Measurements from ENCODE around the gene MED10. TPM values are rescaled to one million over a fixed set of nuclear protein-coding genes. Genes with fewer than 3 reads are reported as not detected.
A peak's percentile ranks its signal among the peaks of the same experiment; 100 is the strongest.

Gene MED10
- total and polyA plus RNA-seq, 2 experiments from 2014 or later = 16.0 to 58.1 TPM

DNA sequence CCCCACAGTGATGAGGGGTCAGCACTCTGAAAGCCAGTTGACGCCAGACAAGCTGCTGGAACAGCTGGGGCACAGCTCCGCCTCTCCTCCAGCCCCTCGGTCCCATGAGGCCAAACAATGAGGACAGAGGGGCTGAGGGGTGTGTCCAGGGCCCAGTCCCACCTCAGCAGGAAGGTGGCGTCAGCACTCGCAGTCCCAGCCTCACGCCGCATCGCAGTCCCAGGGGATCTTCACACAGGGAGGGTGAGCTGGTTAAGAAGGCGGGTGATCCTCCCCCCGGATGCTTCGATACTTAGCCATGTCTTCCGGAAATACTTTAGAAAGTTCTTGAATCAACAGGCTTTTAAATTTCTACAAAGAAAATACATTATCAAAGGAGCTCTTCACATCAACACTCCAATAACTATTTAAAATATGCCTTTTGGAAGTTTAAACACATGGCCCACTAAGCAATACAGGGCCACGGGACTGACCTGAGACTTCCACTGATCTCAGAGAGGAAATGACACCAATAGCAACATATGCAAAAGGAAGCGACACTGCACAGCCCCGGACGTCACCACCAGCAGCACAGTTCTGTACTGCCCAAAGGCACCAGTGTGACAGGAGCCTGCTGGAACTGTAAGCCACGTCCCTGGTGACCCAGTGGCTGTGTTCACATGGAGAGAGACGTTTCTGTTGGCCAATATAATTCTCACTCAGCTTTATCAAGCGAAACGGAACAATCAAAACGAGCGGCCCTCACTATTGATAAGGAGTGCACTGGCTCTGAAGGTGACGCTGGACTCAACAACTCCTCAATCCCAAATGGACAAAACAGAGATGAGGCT is 5.9 kb downstream of the MED10 start:
- no peaks in the 10 kb centered on the region for H3K27me3 ChIP-seq (ENCODE audit: insufficient read depth)
- TF ChIP-seq POLR2AphosphoS5 (IDR thresholded peaks at IDR 0.05; ENCODE audit: low read depth) (no peak), STAT1 (IDR thresholded peaks at IDR 0.05; ENCODE audit: unreplicated experiment) (no peak), ZNF114 (CRISPR knock-in tag; IDR thresholded peaks at IDR 0.05) (no peak), JUNB (IDR thresholded peaks at IDR 0.05; ENCODE audit: unreplicated experiment) (no peak), REST (IDR thresholded peaks at IDR 0.05; ENCODE audit: unreplicated experiment) (no peak), NANOG (IDR thresholded peaks at IDR 0.05; ENCODE audit: borderline replicate concordance) (no peak), EZH2phosphoT487 (IDR thresholded peaks at IDR 0.05; ENCODE audit: unreplicated experiment) (no peak), EZH2 (IDR thresholded peaks at IDR 0.05; ENCODE audit: low read depth, unreplicated experiment) (no peak)
- TF ChIP-seq, protein P1, sequence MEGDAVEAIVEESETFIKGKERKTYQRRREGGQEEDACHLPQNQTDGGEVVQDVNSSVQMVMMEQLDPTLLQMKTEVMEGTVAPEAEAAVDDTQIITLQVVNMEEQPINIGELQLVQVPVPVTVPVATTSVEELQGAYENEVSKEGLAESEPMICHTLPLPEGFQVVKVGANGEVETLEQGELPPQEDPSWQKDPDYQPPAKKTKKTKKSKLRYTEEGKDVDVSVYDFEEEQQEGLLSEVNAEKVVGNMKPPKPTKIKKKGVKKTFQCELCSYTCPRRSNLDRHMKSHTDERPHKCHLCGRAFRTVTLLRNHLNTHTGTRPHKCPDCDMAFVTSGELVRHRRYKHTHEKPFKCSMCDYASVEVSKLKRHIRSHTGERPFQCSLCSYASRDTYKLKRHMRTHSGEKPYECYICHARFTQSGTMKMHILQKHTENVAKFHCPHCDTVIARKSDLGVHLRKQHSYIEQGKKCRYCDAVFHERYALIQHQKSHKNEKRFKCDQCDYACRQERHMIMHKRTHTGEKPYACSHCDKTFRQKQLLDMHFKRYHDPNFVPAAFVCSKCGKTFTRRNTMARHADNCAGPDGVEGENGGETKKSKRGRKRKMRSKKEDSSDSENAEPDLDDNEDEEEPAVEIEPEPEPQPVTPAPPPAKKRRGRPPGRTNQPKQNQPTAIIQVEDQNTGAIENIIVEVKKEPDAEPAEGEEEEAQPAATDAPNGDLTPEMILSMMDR (conservative IDR thresholded peaks at IDR 0.05; ENCODE audit: low read depth in 2 of 2) = no peak
- H3K4me3 ChIP-seq = no peak overlapping the region
- H3K4me1 ChIP-seq (ENCODE audit: insufficient read depth) = 0 out of 2 replicates have a peak, but pooled peaks cover 4% of the 10 kb centered on the region
- Mint-ChIP-seq H3K36me3 (ENCODE audit: low read depth) (peaks cover 68% of the 10 kb centered on the region), H3K27me3 (ENCODE audit: insufficient read depth, low read depth, poor library complexity) (no peaks in the 10 kb centered on the region), H3K4me3 (no peak overlapping the region), H3K27ac (no peak overlapping the region), H3K9me3 (no peaks in the 10 kb centered on the region), H3K4me1 (peaks cover 4% of the 10 kb centered on the region; the same call in 1 of the 3 replicates)
- peaks cover 15% of the 10 kb centered on the region; the same call in 1 of the 2 replicates for H4K20me1 ChIP-seq (replicated peaks; ENCODE audit: insufficient read depth)
- peaks cover 14% of the 10 kb centered on the region for H3K79me2 ChIP-seq (replicated peaks; ENCODE audit: insufficient read depth)
- no peak overlapping the region for H2AFZ ChIP-seq
- no peak overlapping the region for H3K4me2 ChIP-seq
- H3K9me2 ChIP-seq (ENCODE audit: insufficient read depth) = no peaks in the 10 kb centered on the region
- DNase-seq (ENCODE audit: low spot score) (no peak), ATAC-seq (peak; percentile 49; the same call in 2 of the 3 replicates)
- H3F3A ChIP-seq (replicated peaks; ENCODE audit: low read depth) = no peaks in the 10 kb centered on the region
- H3K27ac ChIP-seq (ENCODE audit: low read depth) = no peak overlapping the region
- H3K36me3 ChIP-seq (ENCODE audit: insufficient read depth) = peaks cover 41% of the 10 kb centered on the region
